H1 (cell line): ENCODE data around the gene GDPD5. TPM values are rescaled to one million over a fixed set of nuclear protein-coding genes. Genes with fewer than 3 reads are reported as not detected.

Experiments
- CTBP2 ChIP-seq: IDR thresholded peaks from 2 replicates; pipeline ENCODE4 v1.7.0; 2011; ENCODE audit warnings: borderline replicate concordance, mild to moderate bottlenecking, moderate library complexity, mixed read lengths, low read length; ENCODE audit not compliant: insufficient read depth, insufficient read length
- NRF1 ChIP-seq: IDR thresholded peaks from 2 replicates; pipeline ENCODE4 v1.6.1; 2011; ENCODE audit warnings: mild to moderate bottlenecking, low read depth, low read length, improper control_type of control experiment
- SAP30 ChIP-seq: fragments of 300-600 bp; sonication (generic); IDR thresholded peaks from 2 replicates; pipeline ENCODE4 v1.7.1; 2012; ENCODE audit warnings: low read length, moderate library complexity, mild to moderate bottlenecking, inconsistent platforms; ENCODE audit not compliant: insufficient read depth, insufficient replicate concordance
- polyA plus RNA-seq, 7 experiments: library from polyadenylated mRNA; depleted of rRNA in 3 of 7; stranded (reverse) in 5 of 7; unstranded in 2 of 7; fragments of >200 nt in 5 of 7; fragments of 200-250 nt in 2 of 7; gene quantifications; 1 replicate in 5 of 7; 2 replicates in 1 of 7; 4 replicates in 1 of 7; pipeline versions ENCODE4 v1.2.1 to v1.2.3, GENCODE V29; 2011 to 2013; ENCODE audit warnings: missing spikeins in 2 of 7, mixed read lengths in 2 of 7
- total RNA-seq: library from RNA; stranded (reverse); fragmentation: NEBNext Ultra II Directional; extraction: Animal tissue kit (Norgen Biotek cat#: 25700); gene quantifications from 2 replicates; pipeline ENCODE4 v1.2.1, GENCODE V29; 2021

GDPD5 gene
- total and polyA plus RNA-seq, 2 of the 8 experiments (the other 6 are each of a cell fraction or from before 2014, with no cell fraction given) = 7.8 to 8.6 TPM

- TF ChIP-seq CTBP2 (no peak), NRF1 (no peak), SAP30 (no peak)
Observed at GRCh38 chr11:75523811-75524664, 1.7 kb downstream of the GDPD5 start (continued).
